ENCODE results near the gene LRMDA.
"Not testable (repeated sequence)": the region's sequence is repeated elsewhere in the genome, so short reads cannot be mapped to it uniquely, and the experiment has no call there.

LRMDA gene

GRCh38 chr10:76497666-76498065 is 1066.2 kb downstream of the LRMDA start:
- no peak for DNase-seq

- DNase-seq: no peak
These were observed 1073.4 kb downstream of the LRMDA start for GRCh38 chr10:76504823-76505222.

GRCh38 chr10:76509446-76509845 is 1078.0 kb downstream of the LRMDA start:
- DNase-seq: no peak

GRCh38 chr10:76514321-76514720 is 1082.9 kb downstream of the LRMDA start:
- DNase-seq: no peak

- no peak for DNase-seq
These were observed 1083.4 kb downstream of the LRMDA start for GRCh38 chr10:76514869-76515268.

GRCh38 chr10:76522547-76522946 is 1091.1 kb downstream of the LRMDA start:
- no peak for DNase-seq

- DNase-seq: no peak
These were observed 1091.8 kb downstream of the LRMDA start for GRCh38 chr10:76523246-76523645.

- no peak for DNase-seq
These were observed 1092.4 kb downstream of the LRMDA start for GRCh38 chr10:76523791-76524351.

GRCh38 chr10:76526833-76527232 is 1095.4 kb downstream of the LRMDA start:
- not testable (repeated sequence) for DNase-seq

- no peak for DNase-seq
These were observed 1108.9 kb downstream of the LRMDA start for GRCh38 chr10:76540331-76540730.

GRCh38 chr10:76540786-76541185 is 1109.4 kb downstream of the LRMDA start:
- no peak for DNase-seq

- DNase-seq: no peak
These were observed 1110.4 kb downstream of the LRMDA start for GRCh38 chr10:76541852-76542251.

- no peak for DNase-seq
These were observed 1111.0 kb downstream of the LRMDA start for GRCh38 chr10:76542307-76542930.

GRCh38 chr10:76543655-76544054 is 1112.2 kb downstream of the LRMDA start:
- no peak for DNase-seq

GRCh38 chr10:76544789-76545188 is 1113.4 kb downstream of the LRMDA start:
- DNase-seq: no peak

GRCh38 chr10:76546411-76546810 is 1115.0 kb downstream of the LRMDA start:
- DNase-seq: peak; percentile 3

- peak; percentile 47 for DNase-seq
These were observed 1116.0 kb downstream of the LRMDA start for GRCh38 chr10:76547352-76547972.

GRCh38 chr10:76548716-76549115 is 1117.3 kb downstream of the LRMDA start:
- no peak for DNase-seq

GRCh38 chr10:76549171-76549570 is 1117.7 kb downstream of the LRMDA start:
- no peak for DNase-seq

- DNase-seq: no peak
These were observed 1119.4 kb downstream of the LRMDA start for GRCh38 chr10:76550806-76551205.

GRCh38 chr10:76552091-76552873 is 1120.9 kb downstream of the LRMDA start:
- no peak for DNase-seq

GRCh38 chr10:76553263-76554032 is 1122.0 kb downstream of the LRMDA start:
- no peak for DNase-seq

GRCh38 chr10:76554033-76554408 is 1122.6 kb downstream of the LRMDA start:
- DNase-seq: no peak

All from NCI-H2029 treated with DMSO at 0.1 percent for 48 hours (cell line).